Liver (tissue), 3 donors: ENCODE data around the gene INPP5A.

Source experiments
- TAF1 ChIP-seq: conservative IDR thresholded peaks from 2 replicates; pipeline ENCODE4 v1.6.1; 2016; ENCODE audit warnings: antibody characterized with exemption, mild to moderate bottlenecking
- TF ChIP-seq, protein P1 (sequence below): fragments of 150-350 bp; IDR thresholded peaks from 2 replicates; pipeline ENCODE4 v1.5.1; 2017; ENCODE audit warnings: improper control_type of control experiment, low read depth, low read length; ENCODE audit not compliant: missing input control
- donor health status: healthy.
- donor health status: healthy.

DNA sequence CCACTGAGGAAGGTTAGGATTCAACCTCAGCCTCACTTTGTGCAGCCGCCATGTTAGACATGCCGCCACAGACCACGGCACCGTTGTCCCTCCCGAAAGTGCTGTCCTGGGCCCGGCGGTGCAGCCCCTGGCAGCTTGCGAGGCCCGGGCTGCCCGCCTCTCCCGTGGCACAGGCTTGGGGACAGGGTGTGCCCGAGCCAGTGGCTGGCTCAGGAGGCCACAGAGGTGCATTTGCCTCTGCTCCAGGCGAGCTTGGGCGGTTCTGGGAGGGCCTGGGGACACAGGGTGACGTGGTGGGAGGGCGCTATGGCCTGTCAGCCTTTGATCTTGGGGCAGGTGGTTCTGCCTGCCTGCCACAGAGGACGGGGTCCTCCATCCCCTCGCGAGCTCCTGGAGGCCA lies 207.3 kb downstream of the INPP5A start:
- TF ChIP-seq, protein P1, sequence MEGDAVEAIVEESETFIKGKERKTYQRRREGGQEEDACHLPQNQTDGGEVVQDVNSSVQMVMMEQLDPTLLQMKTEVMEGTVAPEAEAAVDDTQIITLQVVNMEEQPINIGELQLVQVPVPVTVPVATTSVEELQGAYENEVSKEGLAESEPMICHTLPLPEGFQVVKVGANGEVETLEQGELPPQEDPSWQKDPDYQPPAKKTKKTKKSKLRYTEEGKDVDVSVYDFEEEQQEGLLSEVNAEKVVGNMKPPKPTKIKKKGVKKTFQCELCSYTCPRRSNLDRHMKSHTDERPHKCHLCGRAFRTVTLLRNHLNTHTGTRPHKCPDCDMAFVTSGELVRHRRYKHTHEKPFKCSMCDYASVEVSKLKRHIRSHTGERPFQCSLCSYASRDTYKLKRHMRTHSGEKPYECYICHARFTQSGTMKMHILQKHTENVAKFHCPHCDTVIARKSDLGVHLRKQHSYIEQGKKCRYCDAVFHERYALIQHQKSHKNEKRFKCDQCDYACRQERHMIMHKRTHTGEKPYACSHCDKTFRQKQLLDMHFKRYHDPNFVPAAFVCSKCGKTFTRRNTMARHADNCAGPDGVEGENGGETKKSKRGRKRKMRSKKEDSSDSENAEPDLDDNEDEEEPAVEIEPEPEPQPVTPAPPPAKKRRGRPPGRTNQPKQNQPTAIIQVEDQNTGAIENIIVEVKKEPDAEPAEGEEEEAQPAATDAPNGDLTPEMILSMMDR = no peak
- no peak for TF ChIP-seq TAF1
